COLO668 (cell line): ENCODE results near the gene ZNF277.

ENCODE experiments used
- DNase-seq: peaks from one replicate; lab custom pipeline; 2025; ENCODE audit not compliant: unreplicated experiment; lab: John Stamatoyannopoulos, UW

ZNF277 gene

DNA sequence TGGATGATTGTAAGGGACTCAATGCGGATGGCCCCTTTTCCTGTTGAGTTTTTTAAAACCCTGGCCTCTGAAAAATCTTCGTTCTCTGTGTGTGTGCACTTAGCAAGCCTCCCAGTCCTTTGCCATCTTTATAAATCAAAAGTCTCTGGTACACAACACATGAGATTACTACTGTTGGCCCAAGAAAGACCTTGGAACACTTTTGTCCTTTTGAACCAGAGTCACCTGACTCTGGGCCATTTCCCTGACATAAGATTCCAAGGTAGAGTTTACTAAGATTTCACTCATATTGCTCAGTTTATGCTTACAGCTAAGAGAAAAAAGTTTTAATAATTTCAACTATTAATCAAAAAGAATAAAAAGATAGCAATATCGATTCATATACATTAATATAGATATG lies 179.0 kb downstream of the ZNF277 start:
- no peak for DNase-seq

GRCh38 chr7:112386619-112387018 lies 180.1 kb downstream of the ZNF277 start:
- no peak for DNase-seq

GRCh38 chr7:112390167-112390566 lies 183.7 kb downstream of the ZNF277 start:
- DNase-seq = no peak

- peak; percentile 77 for DNase-seq
Measured at GRCh38 chr7:112391079-112391821, 184.8 kb downstream of the ZNF277 start.

DNA sequence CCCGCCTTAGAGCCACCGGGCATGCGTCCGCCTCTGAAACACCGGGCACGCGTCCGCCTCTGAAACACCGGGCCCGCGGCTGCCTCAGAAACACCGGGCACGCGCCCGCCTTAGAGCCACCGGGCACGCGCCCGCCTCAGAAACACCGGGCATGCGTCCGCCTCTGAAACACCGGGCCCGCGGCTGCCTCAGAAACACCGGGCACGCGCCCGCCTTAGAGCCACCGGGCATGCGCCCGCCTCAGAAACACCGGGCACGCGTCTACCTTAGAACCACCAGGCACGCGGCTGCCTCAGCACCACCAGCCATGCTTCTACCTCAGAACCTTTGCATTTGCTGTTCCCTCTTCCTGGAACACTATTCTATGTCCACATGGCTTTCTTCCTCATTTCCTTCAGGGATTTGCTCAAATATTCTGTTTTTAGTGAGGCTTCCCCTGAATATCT lies 185.4 kb downstream of the ZNF277 start:
- DNase-seq = peak; percentile 84
